SJCRH30 (cell line): ENCODE measurements around the gene CNTN4. TPM values are rescaled to one million over a fixed set of nuclear protein-coding genes. Genes with fewer than 3 reads are reported as not detected.
A peak's percentile ranks its signal among the peaks of the same experiment; 100 is the strongest.
"Not testable (repeated sequence)": the region's sequence is repeated elsewhere in the genome, so short reads cannot be mapped to it uniquely, and the experiment has no call there.

ENCODE experiments used
- DNase-seq, 2 experiments: peaks; one replicate each; pipeline ENCODE4 v3.0.0-alpha.2; 2015 to 2020
- H3K27ac ChIP-seq: fragments of 250-450 bp; sonication (Bioruptor Pico); 2 replicates; pipeline ENCODE4 v1.5.1; 2020; ENCODE audit warnings: mild to moderate bottlenecking, moderate library complexity
- H3K27me3 ChIP-seq: fragments of 250-450 bp; sonication (Bioruptor Pico); 2 replicates; pipeline ENCODE4 v1.5.1; 2020; ENCODE audit warnings: mild to moderate bottlenecking, moderate library complexity
- H3K36me3 ChIP-seq: fragments of 250-450 bp; sonication (Bioruptor Pico); 2 replicates; pipeline ENCODE4 v1.5.1; 2020; ENCODE audit warnings: mild to moderate bottlenecking, moderate library complexity
- H3K4me1 ChIP-seq: fragments of 250-450 bp; sonication (Bioruptor Pico); 2 replicates; pipeline ENCODE4 v1.5.1; 2020; ENCODE audit warnings: mild to moderate bottlenecking, moderate library complexity
- H3K4me3 ChIP-seq: fragments of 250-450 bp; sonication (Bioruptor Pico); 2 replicates; pipeline ENCODE4 v1.5.1; 2020; ENCODE audit warnings: mild to moderate bottlenecking, moderate library complexity
- H3K9me3 ChIP-seq: fragments of 250-450 bp; sonication (Bioruptor Pico); replicated peaks from 2 replicates; pipeline ENCODE4 v1.5.1; 2020; ENCODE audit warnings: mild to moderate bottlenecking, moderate library complexity
- total RNA-seq: library from RNA; depleted of rRNA; stranded (reverse); fragments of >200 nt; shearing (Covaris generic); gene quantifications from 2 replicates; pipeline ENCODE4 v1.2.3, GENCODE V29; 2014; rRNA removed

CNTN4 gene
- total RNA-seq, result 5.5 and 7.6 TPM in 2 replicates

DNA sequence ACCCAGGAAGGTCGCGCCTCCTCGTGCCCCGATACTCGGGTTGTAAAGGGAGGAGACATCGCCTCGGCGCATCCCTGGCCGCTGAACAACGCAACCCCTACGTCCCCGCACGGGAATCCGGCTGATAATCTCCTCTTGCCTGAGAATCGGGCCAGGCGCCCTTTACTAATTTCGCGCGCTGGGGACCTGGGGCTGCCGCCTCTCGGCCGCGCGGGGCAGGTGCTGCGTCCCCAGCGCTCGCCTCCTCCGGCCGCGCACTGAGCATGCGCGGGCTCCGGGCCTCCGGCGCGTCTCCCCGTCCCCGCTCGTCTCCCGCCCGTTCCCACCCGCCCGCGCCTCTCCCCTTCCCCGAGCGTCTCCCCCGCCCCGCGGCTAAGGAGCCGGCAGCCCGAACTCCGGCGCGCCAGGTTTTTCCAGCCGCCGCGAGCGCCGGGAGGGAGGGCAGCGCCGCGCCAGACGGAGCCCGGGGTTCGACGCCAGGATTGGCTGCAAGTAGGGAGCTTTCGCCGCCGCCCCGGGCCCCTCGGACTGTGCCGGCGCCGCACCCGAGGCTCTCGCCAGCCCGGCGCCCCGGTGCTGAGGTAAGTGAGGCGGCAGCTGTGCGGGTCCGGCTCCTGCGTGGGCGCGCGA is at the start of gene CNTN4:
Gene CNTN4, plus strand, starts transcription at position 469 of the 630 bp plus-strand sequence.
- Histone ChIP-seq H3K4me3 (peak within 1 kb of the TSS; percentile 77), H3K27ac (peak within 1 kb of the TSS; percentile 64), H3K9me3 (no peaks in the 10 kb centered on the region), H3K27me3 (no peaks in the 10 kb centered on the region), H3K4me1 (0 out of 2 replicates have a peak, but pooled peaks cover 2% of the 10 kb centered on the region), H3K36me3 (no peaks in the 10 kb centered on the region)
- DNase-seq, result peak; percentile 70 to 77

DNA sequence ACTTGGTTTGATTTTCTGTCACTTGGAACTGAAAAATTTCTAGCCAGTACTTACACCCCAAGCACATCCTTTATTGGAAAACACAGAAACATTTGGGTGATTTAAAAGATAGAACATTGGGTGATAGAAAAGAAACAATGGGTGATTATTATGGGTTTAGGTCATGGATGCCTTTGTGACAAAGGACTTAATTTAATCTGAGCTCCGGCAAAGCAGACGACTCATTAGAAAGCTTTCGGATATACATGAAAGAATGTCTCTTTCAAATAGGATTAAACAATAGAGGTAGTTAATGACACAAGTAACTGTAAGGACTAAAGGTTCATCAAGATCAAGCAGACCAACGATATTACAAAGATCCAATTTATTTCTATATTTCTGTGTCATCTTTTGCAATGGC is 37.3 kb upstream of the CNTN4 start:
- Histone ChIP-seq H3K4me1 (peaks cover 3% of the 10 kb centered on the region; the same call in 1 of the 2 replicates), H3K9me3 (no peaks in the 10 kb centered on the region), H3K27ac (no peak overlapping the region), H3K4me3 (no peak overlapping the region), H3K36me3 (no peaks in the 10 kb centered on the region), H3K27me3 (no peaks in the 10 kb centered on the region)
- DNase-seq, result no peak

DNA sequence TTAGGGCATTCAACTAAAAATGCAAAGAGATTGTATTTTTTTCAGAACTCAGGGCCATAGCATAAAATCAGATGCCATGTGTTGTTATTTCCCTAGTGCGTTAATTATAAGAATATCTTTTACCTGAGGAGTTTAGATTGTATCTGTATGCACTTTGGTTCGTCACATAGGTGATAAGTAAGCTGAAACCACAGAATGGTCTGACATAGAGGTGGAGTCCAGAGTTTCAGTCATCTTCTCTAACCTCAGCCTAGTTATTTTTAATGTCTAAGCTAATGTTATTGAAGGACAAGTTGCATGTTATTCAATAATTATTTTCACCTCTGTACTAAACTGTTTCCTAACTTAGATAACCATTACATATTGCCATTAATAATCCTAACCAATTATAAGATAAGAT is 27.1 kb upstream of the CNTN4 start:
- Histone ChIP-seq H3K27me3 (no peaks in the 10 kb centered on the region), H3K27ac (no peak overlapping the region), H3K36me3 (no peaks in the 10 kb centered on the region), H3K4me3 (no peak overlapping the region), H3K9me3 (no peaks in the 10 kb centered on the region), H3K4me1 (no peaks in the 10 kb centered on the region)
- no peak for DNase-seq

DNA sequence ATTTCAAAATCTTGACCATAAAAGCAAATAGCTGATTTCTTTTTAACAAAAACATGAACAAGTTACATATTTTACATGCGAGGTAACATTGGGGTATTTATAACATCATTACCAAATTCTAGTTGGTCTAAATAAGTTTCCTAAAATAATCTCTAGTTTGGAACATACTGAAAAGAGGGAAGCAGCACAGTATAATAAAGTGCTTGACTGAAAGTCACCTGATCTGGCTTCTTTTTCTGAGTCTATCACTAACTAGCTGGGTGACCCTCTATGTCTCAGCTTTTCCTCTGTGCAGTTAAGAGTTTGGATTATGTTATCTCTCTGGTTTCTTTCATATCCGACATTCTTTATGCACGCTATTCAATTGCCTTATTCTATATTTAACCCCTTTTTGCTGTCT is 19.8 kb upstream of the CNTN4 start:
- no peak overlapping the region for H3K27ac ChIP-seq
- no peaks in the 10 kb centered on the region for H3K9me3 ChIP-seq
- no peak overlapping the region for H3K4me3 ChIP-seq
- DNase-seq, result no peak
- no peaks in the 10 kb centered on the region for H3K36me3 ChIP-seq
- H3K4me1 ChIP-seq, result no peaks in the 10 kb centered on the region
- H3K27me3 ChIP-seq, result no peaks in the 10 kb centered on the region

DNA sequence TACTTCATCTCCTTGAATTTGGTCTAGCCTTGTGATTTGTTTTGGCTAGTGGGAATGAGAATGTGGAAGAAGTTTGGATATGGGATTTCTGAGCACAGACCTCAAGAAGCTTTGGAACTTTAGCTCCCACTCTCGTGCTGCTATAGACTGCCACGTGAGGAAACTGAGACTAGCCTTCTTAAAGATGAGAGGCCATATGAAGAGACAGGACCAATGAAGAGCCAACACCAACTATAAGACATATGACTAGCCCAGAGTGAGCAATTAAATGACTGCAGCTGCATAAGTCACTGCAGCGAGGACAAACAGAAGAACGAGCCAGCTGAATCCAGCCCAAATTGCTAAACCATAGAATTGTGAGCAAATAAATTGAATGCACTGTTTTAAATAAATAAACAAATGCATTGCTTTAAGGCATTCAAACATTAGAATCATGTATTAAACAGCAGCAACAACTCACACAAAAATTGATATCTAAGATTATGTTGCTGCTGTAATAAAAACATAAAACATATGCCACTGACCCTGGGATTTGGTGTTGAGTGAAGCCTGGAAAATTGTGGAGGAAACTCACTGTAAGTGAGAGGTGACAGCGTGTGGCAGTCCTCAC is 15.7 kb upstream of the CNTN4 start:
- no peaks in the 10 kb centered on the region for H3K36me3 ChIP-seq
- H3K4me1 ChIP-seq, result no peaks in the 10 kb centered on the region
- no peak for DNase-seq
- H3K9me3 ChIP-seq, result no peaks in the 10 kb centered on the region
- no peaks in the 10 kb centered on the region for H3K27me3 ChIP-seq
- no peak overlapping the region for H3K27ac ChIP-seq
- H3K4me3 ChIP-seq, result no peak overlapping the region

DNA sequence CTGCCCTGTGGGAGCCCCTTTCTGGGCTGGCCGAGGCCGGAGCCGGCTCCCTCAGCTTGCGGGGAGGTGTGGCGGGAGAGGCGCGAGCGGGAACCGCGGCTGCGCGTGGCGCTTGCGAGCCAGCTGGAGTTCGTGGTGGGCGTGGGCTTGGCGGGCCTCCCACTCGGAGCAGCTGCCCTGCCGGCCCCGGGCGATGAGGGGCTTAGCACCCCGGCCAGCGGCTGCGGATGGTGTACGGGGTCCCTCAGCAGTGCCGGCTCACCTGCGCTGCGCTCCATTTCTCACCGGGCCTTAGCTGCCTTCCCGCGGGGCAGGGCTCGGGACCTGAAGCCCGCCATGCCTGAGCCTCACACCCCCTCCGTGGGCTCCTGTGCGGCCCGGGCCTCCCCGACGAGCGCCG is 15.1 kb upstream of the CNTN4 start:
- H3K4me3 ChIP-seq, result not testable (repeated sequence)

DNA sequence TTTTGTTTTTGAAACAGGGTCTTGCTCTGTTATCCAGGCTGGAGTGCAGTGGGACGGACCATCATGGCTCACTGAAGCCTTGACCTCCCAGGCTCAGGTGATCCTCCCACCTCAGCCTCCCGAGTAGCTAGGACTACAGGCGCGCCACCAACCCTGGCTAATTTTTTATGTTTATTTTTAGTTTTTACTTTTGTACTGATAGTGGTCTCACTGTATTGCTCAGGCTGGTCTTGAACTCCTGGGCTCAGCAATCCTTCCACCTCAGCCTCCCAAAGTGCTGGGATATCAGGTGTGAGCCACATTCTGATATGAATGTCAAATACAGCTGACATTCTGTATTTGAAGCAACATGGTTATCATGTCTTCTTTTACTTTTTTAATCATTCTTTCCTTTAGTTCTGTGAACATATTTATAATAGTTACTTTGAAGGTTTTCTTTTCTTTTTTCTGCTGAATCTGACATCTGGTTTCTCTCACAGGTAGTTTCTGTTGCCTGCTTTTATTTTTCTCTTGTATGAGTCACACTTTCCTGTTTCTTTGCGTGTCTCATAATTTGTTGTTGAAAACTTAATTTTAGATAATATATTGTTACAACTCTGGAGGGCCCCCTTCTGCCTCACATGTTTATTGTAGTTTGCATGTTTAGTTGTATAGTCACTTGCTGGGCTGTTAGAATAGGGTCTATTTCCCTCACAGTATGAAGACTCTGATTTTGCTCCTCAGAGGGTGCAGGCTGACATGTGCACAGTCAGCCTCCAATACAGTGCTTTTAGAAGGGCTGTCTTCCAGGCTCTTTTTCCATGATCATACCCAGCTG is 8.4 kb upstream of the CNTN4 start:
- H3K4me1 ChIP-seq, result no peaks in the 10 kb centered on the region
- no peak for DNase-seq

More for the DNA sequence above, 15.1 kb upstream of the CNTN4 start:
- not testable (repeated sequence) for H3K4me1 ChIP-seq, H3K27me3 ChIP-seq, H3K27ac ChIP-seq, DNase-seq, H3K36me3 ChIP-seq, H3K9me3 ChIP-seq

DNA sequence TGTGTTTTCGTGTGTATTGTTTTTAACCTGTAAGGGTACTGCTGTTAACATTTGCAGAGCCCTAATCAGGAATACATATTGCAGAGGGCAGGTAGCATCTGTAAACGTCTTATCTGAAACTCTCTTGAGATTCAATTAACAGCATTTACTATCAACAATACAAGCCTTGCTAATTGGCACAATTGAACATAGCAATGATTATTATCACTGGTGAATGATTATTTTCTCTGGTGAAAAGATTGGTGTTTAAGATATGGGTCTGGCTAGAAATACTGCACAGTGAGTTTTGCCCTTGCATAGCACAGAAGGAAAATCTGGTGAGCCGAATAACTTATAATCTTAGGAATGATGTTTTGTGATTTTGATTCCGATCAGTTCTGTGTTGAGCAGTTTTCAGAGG is 5.9 kb upstream of the CNTN4 start:
- Histone ChIP-seq H3K4me1 (0 out of 2 replicates have a peak, but pooled peaks cover 2% of the 10 kb centered on the region), H3K27me3 (no peaks in the 10 kb centered on the region), H3K9me3 (no peaks in the 10 kb centered on the region), H3K4me3 (no peak overlapping the region), H3K27ac (no peak overlapping the region), H3K36me3 (no peaks in the 10 kb centered on the region)
- DNase-seq, result no peak

More for the DNA sequence above, 8.4 kb upstream of the CNTN4 start:
- H3K9me3 ChIP-seq, result no peaks in the 10 kb centered on the region
- no peak overlapping the region for H3K27ac ChIP-seq
- H3K36me3 ChIP-seq, result no peaks in the 10 kb centered on the region
- no peak overlapping the region for H3K4me3 ChIP-seq
- H3K27me3 ChIP-seq, result no peaks in the 10 kb centered on the region

DNA sequence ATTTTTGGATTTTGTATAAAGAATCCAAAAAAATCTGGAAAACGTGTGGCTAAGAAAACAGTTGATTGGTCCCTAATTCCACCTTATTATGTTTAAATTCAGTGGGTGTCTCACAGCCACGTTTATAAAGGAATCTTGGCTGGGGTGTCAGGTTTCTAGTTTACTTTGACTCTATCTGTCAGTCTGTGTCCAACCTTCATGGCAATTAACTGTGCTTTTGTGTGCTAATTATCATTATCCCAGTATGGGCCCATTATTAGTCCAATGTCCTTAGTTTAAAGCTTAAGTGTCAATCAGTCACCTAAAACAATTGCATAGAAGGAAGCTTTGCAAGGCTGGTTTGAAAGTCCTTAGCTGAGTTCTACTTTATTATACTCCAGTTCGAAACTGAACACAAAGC is 3.7 kb upstream of the CNTN4 start:
- H3K4me3 ChIP-seq, result no peak overlapping the region

DNA sequence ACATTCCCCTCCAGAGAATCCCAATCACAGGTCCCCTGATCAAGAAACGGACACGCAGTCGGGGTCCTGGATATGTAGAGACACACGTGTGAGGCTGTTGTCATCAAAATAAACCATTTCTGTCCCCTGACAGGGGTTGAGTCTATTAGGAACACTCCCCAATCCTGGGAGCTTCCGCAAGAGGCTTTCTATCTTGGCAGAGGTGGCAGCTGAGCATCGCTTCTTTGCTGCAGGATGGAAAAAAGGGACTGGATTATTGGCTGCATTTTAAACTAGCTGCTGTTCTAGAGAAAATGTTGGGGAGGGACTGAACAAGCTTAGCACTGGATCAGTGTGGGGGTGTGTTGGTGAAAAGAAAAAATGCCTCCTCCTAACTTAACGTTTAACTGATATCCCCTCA is 2.5 kb upstream of the CNTN4 start:
- Histone ChIP-seq H3K27me3 (no peaks in the 10 kb centered on the region), H3K9me3 (no peaks in the 10 kb centered on the region), H3K36me3 (no peaks in the 10 kb centered on the region), H3K27ac (no peak overlapping the region), H3K4me1 (0 out of 2 replicates have a peak, but pooled peaks cover 2% of the 10 kb centered on the region), H3K4me3 (no peak overlapping the region)
- DNase-seq, result no peak

More for the DNA sequence above, 3.7 kb upstream of the CNTN4 start:
- Histone ChIP-seq H3K27ac (no peak overlapping the region), H3K27me3 (no peaks in the 10 kb centered on the region), H3K9me3 (no peaks in the 10 kb centered on the region), H3K36me3 (no peaks in the 10 kb centered on the region), H3K4me1 (0 out of 2 replicates have a peak, but pooled peaks cover 2% of the 10 kb centered on the region)
- DNase-seq, result no peak

DNA sequence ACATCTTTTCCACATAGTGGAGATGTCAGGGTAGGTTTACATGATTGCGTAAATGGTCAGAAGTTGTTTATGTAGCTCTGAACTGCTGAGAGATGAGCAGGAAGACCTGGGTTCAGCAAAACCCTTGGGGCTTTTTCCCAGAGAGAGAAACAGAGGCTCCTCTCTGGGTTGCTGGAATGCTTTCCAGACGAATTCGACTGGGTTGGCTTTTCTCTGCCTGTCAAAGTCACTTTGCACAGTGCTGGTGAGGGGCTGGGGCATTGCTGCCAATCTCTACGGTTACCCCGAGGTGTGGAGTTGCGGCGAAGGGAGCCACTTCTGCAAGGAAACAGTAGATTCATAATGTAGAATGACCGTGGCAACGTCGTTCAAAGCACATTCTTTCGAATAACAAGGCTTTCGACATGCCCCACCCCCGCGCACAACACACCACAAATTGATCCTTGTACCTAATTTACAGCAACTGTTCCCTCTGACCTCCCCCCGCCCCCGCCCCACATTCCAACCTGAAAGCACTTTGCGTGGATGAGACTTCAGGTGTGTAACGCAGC is 950 bp upstream of the CNTN4 start:
- H3K9me3 ChIP-seq, result no peaks in the 10 kb centered on the region
- DNase-seq, result peak; percentile 3 to 12
- no peak overlapping the region for H3K27ac ChIP-seq
- no peaks in the 10 kb centered on the region for H3K36me3 ChIP-seq
- H3K27me3 ChIP-seq, result no peaks in the 10 kb centered on the region
- peak overlapping the region; percentile 77 for H3K4me3 ChIP-seq
- 0 out of 2 replicates have a peak, but pooled peaks cover 2% of the 10 kb centered on the region for H3K4me1 ChIP-seq

DNA sequence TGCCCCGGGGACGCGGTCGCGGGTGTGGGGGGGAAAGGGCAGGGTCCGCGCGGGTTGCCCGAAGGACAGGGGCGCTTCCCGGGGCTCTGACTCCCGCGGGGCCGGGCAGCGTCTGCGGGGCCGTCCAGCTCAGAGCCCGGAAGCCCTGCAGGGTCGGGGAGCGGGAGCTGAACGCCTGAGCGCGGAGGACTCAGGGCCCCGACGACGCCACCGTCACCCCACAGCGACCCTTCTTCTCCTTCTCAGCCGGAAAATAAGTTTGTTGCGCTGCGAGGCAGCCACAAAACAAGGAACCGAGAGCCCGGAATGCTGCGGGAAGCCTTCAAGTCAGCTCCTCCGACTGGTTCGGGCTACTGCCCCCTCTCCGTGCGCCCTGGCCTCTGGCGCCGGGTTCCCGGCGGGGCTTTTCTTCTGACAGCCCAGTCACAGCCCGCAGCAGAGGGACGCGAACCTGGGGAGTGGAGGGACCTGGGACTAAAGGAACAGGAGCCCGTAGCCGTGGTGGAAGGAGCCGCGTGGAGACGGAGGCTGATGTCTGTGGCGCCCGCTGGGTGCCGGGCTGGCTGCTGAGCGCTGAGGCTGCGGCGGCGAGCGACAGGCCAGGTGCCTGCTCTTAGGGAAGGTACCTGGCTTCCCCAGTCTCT is 484 bp downstream of the CNTN4 start:
- DNase-seq, result peak; percentile 34 to 43
- H3K9me3 ChIP-seq, result no peaks in the 10 kb centered on the region
- peak overlapping the region; percentile 64 for H3K27ac ChIP-seq
- H3K36me3 ChIP-seq, result no peaks in the 10 kb centered on the region
- H3K4me1 ChIP-seq, result 0 out of 2 replicates have a peak, but pooled peaks cover 2% of the 10 kb centered on the region
- no peaks in the 10 kb centered on the region for H3K27me3 ChIP-seq
- H3K4me3 ChIP-seq, result peak overlapping the region; percentile 77

DNA sequence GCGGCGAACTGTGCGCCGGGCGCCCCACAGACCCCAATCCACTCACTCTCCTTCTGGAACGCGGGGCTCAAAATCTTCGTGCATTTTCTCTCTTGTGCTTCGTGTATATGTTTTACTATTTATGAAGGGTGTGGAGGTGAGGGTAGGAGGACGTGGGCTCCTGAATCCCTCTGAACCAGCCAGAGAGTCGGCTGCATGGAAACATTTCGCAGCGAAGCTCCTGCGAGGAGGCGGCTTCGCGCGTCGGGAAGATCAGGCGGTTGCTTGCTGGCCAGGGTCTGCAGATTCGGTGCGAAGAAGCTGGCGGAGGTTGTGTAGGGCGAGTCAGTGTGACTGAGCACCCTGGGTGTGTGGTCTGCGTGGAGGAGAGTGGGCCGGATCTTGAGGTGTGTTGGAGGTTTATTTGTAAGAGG is 1.1 kb downstream of the CNTN4 start:
- Histone ChIP-seq H3K4me1 (0 out of 2 replicates have a peak, but pooled peaks cover 2% of the 10 kb centered on the region), H3K4me3 (peak overlapping the region; percentile 77), H3K27ac (no peak overlapping the region), H3K36me3 (no peaks in the 10 kb centered on the region), H3K27me3 (no peaks in the 10 kb centered on the region), H3K9me3 (no peaks in the 10 kb centered on the region)
- DNase-seq, result peak; percentile 3 to 8

DNA sequence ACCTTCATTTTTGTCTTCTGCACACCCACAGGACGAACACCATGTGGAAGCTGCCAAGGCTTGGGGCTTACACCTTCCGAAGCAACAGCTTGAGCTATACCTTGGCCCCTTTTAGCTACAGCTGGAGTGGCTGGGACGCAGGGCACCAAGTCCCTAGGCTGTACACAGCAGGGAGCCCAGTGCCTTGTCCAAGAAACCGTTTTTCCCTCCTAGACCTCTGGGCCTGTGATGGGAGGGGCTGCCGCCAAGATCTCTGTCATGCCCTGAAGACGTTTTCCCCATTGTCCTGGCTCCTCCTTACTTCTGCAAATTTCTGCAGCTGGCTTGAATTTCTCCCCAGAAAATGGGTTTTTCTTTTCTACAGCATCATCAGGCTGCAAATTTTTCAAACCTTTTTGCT is 7.8 kb downstream of the CNTN4 start:
- Histone ChIP-seq H3K27me3 (no peaks in the 10 kb centered on the region), H3K36me3 (no peaks in the 10 kb centered on the region), H3K4me1 (no peaks in the 10 kb centered on the region), H3K27ac (no peak overlapping the region), H3K4me3 (no peak overlapping the region), H3K9me3 (no peaks in the 10 kb centered on the region)
- DNase-seq, result no peak
